HEK293 (cell line): ENCODE data around the gene CKM.

Source experiments
- CTCF ChIA-PET: fragments of 350-600 bp; formaldehyde crosslinking; extraction: SDS; loops from one replicate; lab custom pipeline; 2021; ENCODE audit warnings: antibody characterized with exemption; lab: Yijun Ruan, JAX
- POLR2A ChIA-PET: fragments of 300-600 bp; formaldehyde crosslinking; extraction: SDS; loops from one replicate; lab custom pipeline; 2020; ENCODE audit warnings: antibody characterized with exemption, inconsistent platforms; lab: Yijun Ruan, JAX
- H3K27ac ChIP-seq: fragments of 200-500 bp; sonication (Bioruptor generic); 2 replicates; pipeline ENCODE4 v1.5.1; 2014; ENCODE audit warnings: low read depth, low read length, control low read depth, inconsistent platforms; ENCODE audit errors: extremely low read depth
- H3K36me3 ChIP-seq, 2 experiments: fragments of 200-500 bp in 1 of 2; sonication (Bioruptor generic) in 1 of 2; 1 replicate in 1 of 2; 2 replicates in 1 of 2; pipeline ENCODE4 v1.5.1; 2014 to 2017; ENCODE audit warnings: inconsistent platforms in 2 of 2, low read length in 2 of 2; ENCODE audit not compliant: control insufficient read depth in 2 of 2, insufficient read depth in 1 of 2
- H3K4me1 ChIP-seq: fragments of 200-500 bp; sonication (Bioruptor generic); 2 replicates; pipeline ENCODE4 v1.5.1; 2014; ENCODE audit warnings: mild to moderate bottlenecking, low read length, inconsistent platforms; ENCODE audit not compliant: control insufficient read depth, insufficient read depth
- H3K4me3 ChIP-seq: 2 replicates; pipeline ENCODE4 v1.5.1; 2011; ENCODE audit warnings: low read depth, mild to moderate bottlenecking, control low read depth, low read length, moderate library complexity
- H3K9me3 ChIP-seq: fragments of 200-500 bp; sonication (Bioruptor generic); 2 replicates; pipeline ENCODE4 v1.5.1; 2014; ENCODE audit warnings: low read depth, low read length, inconsistent platforms; ENCODE audit not compliant: control insufficient read depth, insufficient read depth
- CTCF ChIP-seq: fragments of 450-650 bp; formaldehyde crosslinking; IDR thresholded peaks from 2 replicates; pipeline ENCODE4 v1.5.1; 2016; ENCODE audit warnings: missing biosample characterization, missing genetic modification characterization
- GLIS1 ChIP-seq: fragments of 450-650 bp; formaldehyde crosslinking; IDR thresholded peaks from 2 replicates; pipeline ENCODE4 v1.5.1; 2016; ENCODE audit warnings: missing biosample characterization, missing genetic modification characterization
- HOXC10 ChIP-seq: sonication (generic); formaldehyde crosslinking; IDR thresholded peaks from 2 replicates; pipeline ENCODE4 v1.8.1; 2023; ENCODE audit warnings: mild to moderate bottlenecking, missing genetic modification reagents
- HOXD13 ChIP-seq: sonication (generic); formaldehyde crosslinking; IDR thresholded peaks from 2 replicates; pipeline ENCODE4 v1.8.0; 2022; ENCODE audit warnings: missing genetic modification reagents, borderline replicate concordance
- PRDM4 ChIP-seq: fragments of 450-650 bp; formaldehyde crosslinking; IDR thresholded peaks from 2 replicates; pipeline ENCODE4 v1.5.1; 2017; ENCODE audit warnings: missing biosample characterization, missing genetic modification characterization
- ZBTB44 ChIP-seq: fragments of 450-650 bp; IDR thresholded peaks from 2 replicates; pipeline ENCODE4 v1.5.1; 2018; ENCODE audit warnings: missing biosample characterization, mild to moderate bottlenecking, missing genetic modification characterization
- ZBTB8A ChIP-seq: fragments of 450-650 bp; formaldehyde crosslinking; IDR thresholded peaks from 2 replicates; pipeline ENCODE4 v1.5.1; 2016; ENCODE audit warnings: missing biosample characterization, missing genetic modification characterization
- ZFP41 ChIP-seq: fragments of 450-650 bp; formaldehyde crosslinking; IDR thresholded peaks from 2 replicates; pipeline ENCODE4 v1.5.1; 2016; ENCODE audit warnings: missing biosample characterization, missing genetic modification characterization, borderline replicate concordance
- ZNF302 ChIP-seq: fragments of 450-650 bp; formaldehyde crosslinking; IDR thresholded peaks from 2 replicates; pipeline ENCODE4 v1.5.1; 2016; ENCODE audit warnings: missing biosample characterization, missing genetic modification characterization, low read depth
- ZNF350 ChIP-seq: fragments of 450-650 bp; formaldehyde crosslinking; IDR thresholded peaks from 2 replicates; pipeline ENCODE4 v1.5.0; 2017; ENCODE audit warnings: missing biosample characterization, mild to moderate bottlenecking, missing genetic modification characterization
- ZNF362 ChIP-seq: fragments of 450-650 bp; formaldehyde crosslinking; IDR thresholded peaks from 2 replicates; pipeline ENCODE4 v1.5.1; 2016; ENCODE audit warnings: missing biosample characterization, missing genetic modification characterization
- ZNF473 ChIP-seq: fragments of 450-650 bp; formaldehyde crosslinking; IDR thresholded peaks from 2 replicates; pipeline ENCODE4 v1.5.1; 2017; ENCODE audit warnings: missing biosample characterization, missing genetic modification characterization
- ZNF518A ChIP-seq: fragments of 450-650 bp; formaldehyde crosslinking; conservative IDR thresholded peaks from 2 replicates; pipeline ENCODE4 v1.5.1; 2016; ENCODE audit warnings: low read depth, missing biosample characterization, missing genetic modification characterization
- ZNF561 ChIP-seq: fragments of 450-650 bp; IDR thresholded peaks from 2 replicates; pipeline ENCODE4 v1.5.1; 2018; ENCODE audit warnings: missing biosample characterization, missing genetic modification characterization, borderline replicate concordance
- ZNF596 ChIP-seq: fragments of 450-650 bp; IDR thresholded peaks from 2 replicates; pipeline ENCODE4 v1.5.0; 2018; ENCODE audit warnings: missing biosample characterization, mild to moderate bottlenecking, missing genetic modification characterization, moderate library complexity
- ZNF600 ChIP-seq: fragments of 450-650 bp; formaldehyde crosslinking; IDR thresholded peaks from 2 replicates; pipeline ENCODE4 v1.5.1; 2016; ENCODE audit warnings: missing biosample characterization, missing genetic modification characterization
- ZNF670 ChIP-seq: fragments of 450-650 bp; formaldehyde crosslinking; IDR thresholded peaks from 2 replicates; pipeline ENCODE4 v1.5.1; 2016; ENCODE audit warnings: missing biosample characterization, missing genetic modification characterization, low read depth
- ZSCAN5A ChIP-seq: fragments of 450-650 bp; formaldehyde crosslinking; IDR thresholded peaks from 2 replicates; pipeline ENCODE4 v1.5.1; 2016; ENCODE audit warnings: missing biosample characterization, missing genetic modification characterization

The CKM gene

GRCh38 chr19:45276284-45276687 is 46.4 kb downstream of the CKM start:
- CTCF ChIA-PET = interaction anchor here (0.6 to 0.9 kb wide), 5 partner anchors 24 to 327 kb away, joined by 3 to 5 read pairs (median 3); no protein-coding TSS in a partner anchor
- Histone ChIP-seq H3K4me1 (peaks cover 13% of the 10 kb centered on the region), H3K9me3 (no peaks in the 10 kb centered on the region), H3K4me3 (no peak overlapping the region), H3K36me3 (peaks cover 51 to 86% of the 10 kb centered on the region in 2 experiments; a peak in 2 of 3 replicates), H3K27ac (peak overlapping the region; percentile 70)
- POLR2A ChIA-PET = interaction anchor here (0.6 to 0.7 kb wide), 3 partner anchors 26 to 1064 kb away, joined by 3 to 6 read pairs (median 4); partner anchors contain the start of gene ZNF227
- TF ChIP-seq ZNF473 (tag by site-specific recombination) (no peak), CTCF (tag by site-specific recombination) (no peak), ZNF600 (tag by site-specific recombination) (peak; percentile 63), ZNF596 (tag by site-specific recombination) (no peak), ZNF362 (tag by site-specific recombination) (peak; percentile 72; the same call in 1 of the 2 replicates), ZSCAN5A (no peak), HOXC10 (CRISPR knock-in tag) (no peak), ZNF670 (tag by site-specific recombination) (no peak), HOXD13 (CRISPR knock-in tag) (no peak), ZBTB8A (tag by site-specific recombination) (peak; percentile 12; the same call in 1 of the 2 replicates), ZFP41 (tag by site-specific recombination) (no peak), ZNF350 (tag by site-specific recombination) (peak; percentile 79; the same call in 1 of the 2 replicates), ZNF302 (tag by site-specific recombination) (no peak), ZNF561 (peak; percentile 79; the same call in 1 of the 2 replicates)

- peaks cover 47 to 86% of the 10 kb centered on the region in 2 experiments; a peak in 2 of 3 replicates for H3K36me3 ChIP-seq
- no peak overlapping the region for H3K4me3 ChIP-seq
- H3K27ac ChIP-seq = peak overlapping the region; percentile 70; the same call in 1 of the 2 replicates
- ChIA-PET POLR2A (interaction anchor here (0.5 to 0.7 kb wide), 5 partner anchors 19 to 1063 kb away, joined by 3 to 6 read pairs (median 4); partner anchors contain the start of gene ZNF227), CTCF (interaction anchor here (0.7 to 0.9 kb wide), 2 partner anchors 23 to 326 kb away, joined by 3 read pairs; no protein-coding TSS in a partner anchor)
- no peaks in the 10 kb centered on the region for H3K9me3 ChIP-seq
- peaks cover 13% of the 10 kb centered on the region for H3K4me1 ChIP-seq
- no peak for TF ChIP-seq ZNF518A (tag by site-specific recombination)
- peak; percentile 85 for TF ChIP-seq ZBTB44
- TF ChIP-seq PRDM4 (tag by site-specific recombination) = peak; percentile 84
- TF ChIP-seq ZNF362 (tag by site-specific recombination) = 0 out of 2 replicates have a peak, but pooled peaks have one; percentile 44
- peak; percentile 73 for TF ChIP-seq GLIS1 (tag by site-specific recombination)
Observed at GRCh38 chr19:45275370-45275971, 47.2 kb downstream of the CKM start.
